A549 (cell line): Measurements from ENCODE around the gene TMTC2. TPM values are rescaled to one million over a fixed set of nuclear protein-coding genes. Genes with fewer than 3 reads are reported as not detected.

Experiments
- ATAC-seq, 2 experiments: fragments of 200-7000 bp in 1 of 2; fragments of >200 bp in 1 of 2; cut with Nextera tagmentation in 1 of 2; cut with Tn5 transposase in 1 of 2; 3 replicates each; pipeline versions ENCODE4 v1.8.0 to v1.9.1; 2018 to 2020; ENCODE audit warnings: mild to moderate bottlenecking in 1 of 2, moderate library complexity in 1 of 2
- CTCF ChIA-PET: fragments of 300-600 bp; sonication (Branson Sonifier 250); formaldehyde crosslinking; extraction: SDS; loops from one replicate; lab custom pipeline; 2021; ENCODE audit warnings: antibody characterized with exemption, inconsistent platforms; lab: Yijun Ruan, JAX
- POLR2A ChIA-PET: fragments of 350-600 bp; formaldehyde crosslinking; extraction: SDS; loops from one replicate; lab custom pipeline; 2021; ENCODE audit warnings: antibody characterized with exemption, inconsistent platforms; lab: Yijun Ruan, JAX
- DNase-seq, 2 experiments: peaks; one replicate each; pipeline versions ENCODE4 v3.0.0 to v3.0.0-alpha.2; 2011 to 2016; ENCODE audit warnings: low read depth in 1 of 2, low spot score in 1 of 2
- FAIRE-seq: peaks from 2 replicates; lab custom pipeline; 2011; peaks lifted over from hg19 to GRCh38; lab: Jason Lieb, UNC
- H3K27ac ChIP-seq, 2 experiments: fragments of >200 bp; sonication (Bioruptor Twin); formaldehyde crosslinking; 3 replicates each; pipeline ENCODE4 v1.5.1; 2016 to 2017
- H3K4me1 ChIP-seq: fragments of >200 bp; sonication (Bioruptor Twin); formaldehyde crosslinking; 3 replicates; pipeline ENCODE4 v1.6.1; 2016
- H3K4me2 ChIP-seq: fragments of >200 bp; sonication (Bioruptor Twin); formaldehyde crosslinking; 3 replicates; pipeline ENCODE4 v1.6.1; 2016
- H3K4me3 ChIP-seq: fragments of >200 bp; sonication (Bioruptor Twin); formaldehyde crosslinking; 3 replicates; pipeline ENCODE4 v1.5.1; 2016
- H3K9me3 ChIP-seq: fragments of >200 bp; sonication (Bioruptor Twin); formaldehyde crosslinking; 3 replicates; pipeline ENCODE4 v1.6.1; 2016
- CHD2 ChIP-seq: fragments of 150-350 bp; IDR thresholded peaks from 2 replicates; pipeline ENCODE4 v1.6.1; 2014; ENCODE audit warnings: low read length; ENCODE audit not compliant: partially characterized antibody
- EHF ChIP-seq: fragments of 250-450 bp; sonication (Bioruptor Pico); IDR thresholded peaks from 2 replicates; pipeline ENCODE4 v1.5.0; 2020; ENCODE audit warnings: mild to moderate bottlenecking
- ESRRA ChIP-seq: fragments of 150-350 bp; IDR thresholded peaks from 2 replicates; pipeline ENCODE4 v1.6.1; 2014; ENCODE audit warnings: mild to moderate bottlenecking, low read length, borderline replicate concordance
- FOXS1 ChIP-seq: fragments of 250-450 bp; sonication (Bioruptor Pico); IDR thresholded peaks from 2 replicates; pipeline ENCODE4 v1.5.0; 2020; ENCODE audit warnings: mild to moderate bottlenecking, moderate library complexity
- HES2 ChIP-seq: fragments of >200 bp; sonication (Bioruptor Twin); formaldehyde crosslinking; IDR thresholded peaks from 2 replicates; pipeline ENCODE4 v1.6.1; 2016
- HEYL ChIP-seq: fragments of 250-450 bp; sonication (Bioruptor Pico); IDR thresholded peaks from 2 replicates; pipeline ENCODE4 v1.8.0; 2021; ENCODE audit warnings: mild to moderate bottlenecking, moderate library complexity
- HOXB13 ChIP-seq: fragments of 250-450 bp; sonication (Bioruptor Pico); IDR thresholded peaks from 2 replicates; pipeline ENCODE4 v1.5.0; 2020; ENCODE audit warnings: low read depth, mild to moderate bottlenecking, moderate library complexity
- JUN ChIP-seq, 2 experiments: fragments of >200 bp; sonication (Bioruptor Twin); formaldehyde crosslinking; IDR thresholded peaks; 2 replicates in 1 of 2; 3 replicates in 1 of 2; pipeline ENCODE4 v1.6.1; 2016 to 2017
- JUNB ChIP-seq: fragments of >200 bp; sonication (Bioruptor Twin); formaldehyde crosslinking; IDR thresholded peaks from 2 replicates; pipeline ENCODE4 v1.6.1; 2016
- KDM1A ChIP-seq: fragments of 200-600 bp; sonication (generic); IDR thresholded peaks from 2 replicates; pipeline ENCODE4 v1.6.1; 2016; ENCODE audit warnings: low read depth, mild to moderate bottlenecking
- MAX ChIP-seq: IDR thresholded peaks from 2 replicates; pipeline ENCODE4 v1.6.1; 2012
- MYC ChIP-seq: IDR thresholded peaks from 2 replicates; pipeline ENCODE4 v1.6.1; 2012; ENCODE audit warnings: mild to moderate bottlenecking, inconsistent platforms, low read length, improper control_type of control experiment, borderline replicate concordance
- NFE2L2 ChIP-seq: fragments of 150-350 bp; conservative IDR thresholded peaks from 2 replicates; pipeline ENCODE4 v1.6.1; 2014; ENCODE audit warnings: low read length
- NPAS2 ChIP-seq: fragments of 250-450 bp; sonication (Bioruptor Pico); IDR thresholded peaks from 2 replicates; pipeline ENCODE4 v1.8.0; 2022; ENCODE audit warnings: mild to moderate bottlenecking, moderate library complexity, borderline replicate concordance
- NR3C1 ChIP-seq: fragments of >200 bp; sonication (Bioruptor Twin); formaldehyde crosslinking; IDR thresholded peaks from 3 replicates; pipeline ENCODE4 v1.6.1; 2017
- POLR2AphosphoS2 ChIP-seq: conservative IDR thresholded peaks from 2 replicates; pipeline ENCODE4 v1.6.1; 2012; ENCODE audit warnings: low read length, improper control_type of control experiment, inconsistent platforms
- RARB ChIP-seq: fragments of 250-450 bp; sonication (Bioruptor Pico); IDR thresholded peaks from 2 replicates; pipeline ENCODE4 v1.8.0; 2021; ENCODE audit warnings: mild to moderate bottlenecking, moderate library complexity
- RCOR1 ChIP-seq: fragments of 150-350 bp; IDR thresholded peaks from 2 replicates; pipeline ENCODE4 v1.6.1; 2014; ENCODE audit warnings: antibody characterized with exemption, low read length, low read depth
- RFX5 ChIP-seq: fragments of 450-650 bp; IDR thresholded peaks from 2 replicates; pipeline ENCODE4 v1.7.1; 2014; ENCODE audit warnings: antibody characterized with exemption, mild to moderate bottlenecking, moderate library complexity
- USF2 ChIP-seq: fragments of 450-650 bp; IDR thresholded peaks from 2 replicates; pipeline ENCODE4 v1.6.1; 2014; ENCODE audit warnings: antibody characterized with exemption
- ZC3H11A ChIP-seq: fragments of 450-650 bp; IDR thresholded peaks from 2 replicates; pipeline ENCODE4 v1.6.1; 2014; ENCODE audit warnings: antibody characterized with exemption, mild to moderate bottlenecking
- ZFP36 ChIP-seq: fragments of 450-650 bp; IDR thresholded peaks from 2 replicates; pipeline ENCODE4 v1.6.1; 2014; ENCODE audit warnings: borderline replicate concordance; ENCODE audit not compliant: partially characterized antibody
- WGBS: methylation state at CpG from one replicate; pipeline ENCODE4 v1.1.6; 2017; ENCODE audit errors: missing lambda C conversion rate; 5-methylcytosine and 5-hydroxymethylcytosine counted together
- polyA plus RNA-seq, 4 experiments: library from polyadenylated mRNA; depleted of rRNA in 3 of 4; stranded (reverse); fragments of >200 nt; fragmentation: RNase III in 1 of 4; extraction: RNeasy Plus Mini Kit Qiagen cat#74134 plus additional on column Dnase treatment in 1 of 4; gene quantifications; 2 replicates in 3 of 4; 3 replicates in 1 of 4; pipeline ENCODE4 v1.2.3, GENCODE V29; 2011 to 2017
- TF ChIP-seq, protein P1 (sequence below): IDR thresholded peaks from 2 replicates; pipeline ENCODE4 v1.6.1; 2012
- TF ChIP-seq, protein P2 (sequence below): fragments of 250-450 bp; sonication (Bioruptor Pico); IDR thresholded peaks from 2 replicates; pipeline ENCODE4 v1.5.0; 2020; ENCODE audit warnings: low read depth, mild to moderate bottlenecking, moderate library complexity

TMTC2 gene
- polyA plus RNA-seq, 2 of the 4 experiments (the other 2 are of a cell fraction), result 1.8 to 5.3 TPM

DNA sequence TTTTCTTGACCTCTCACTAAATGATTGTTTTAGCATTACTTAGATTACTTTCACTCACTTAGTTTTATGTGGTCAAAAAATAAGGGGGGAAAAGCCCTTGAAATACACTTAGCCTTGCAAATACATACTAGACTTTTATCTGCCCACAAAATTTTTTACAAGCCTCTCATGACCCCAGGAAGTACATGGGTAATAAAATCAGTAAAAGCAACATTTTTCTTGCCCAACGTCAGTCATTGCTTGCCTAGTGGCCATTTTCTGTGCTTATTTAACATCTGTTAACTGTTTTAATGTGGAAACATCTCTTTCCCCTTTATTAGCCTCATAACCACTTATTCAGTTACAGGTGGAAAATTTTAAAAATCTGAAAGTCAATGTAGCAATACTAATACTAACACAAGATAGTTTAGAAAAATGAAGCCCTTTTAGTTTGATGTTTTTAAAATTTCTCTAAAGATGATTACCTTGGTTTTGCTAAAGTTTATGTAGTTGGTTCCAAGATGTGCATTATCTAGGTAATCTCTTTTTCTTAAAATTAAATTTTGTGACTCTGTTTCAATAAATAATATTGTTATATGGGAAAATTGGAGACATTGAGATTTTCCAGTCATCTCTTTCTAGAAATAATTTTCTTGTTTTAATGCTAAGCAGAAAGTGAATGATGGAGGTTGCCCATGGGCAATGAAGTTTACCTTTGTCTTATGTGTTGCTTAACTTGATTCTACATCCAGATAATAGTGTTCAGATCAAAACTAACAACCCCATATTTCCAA is 175.5 kb downstream of the TMTC2 start (continued):
- TF ChIP-seq, protein P1, sequence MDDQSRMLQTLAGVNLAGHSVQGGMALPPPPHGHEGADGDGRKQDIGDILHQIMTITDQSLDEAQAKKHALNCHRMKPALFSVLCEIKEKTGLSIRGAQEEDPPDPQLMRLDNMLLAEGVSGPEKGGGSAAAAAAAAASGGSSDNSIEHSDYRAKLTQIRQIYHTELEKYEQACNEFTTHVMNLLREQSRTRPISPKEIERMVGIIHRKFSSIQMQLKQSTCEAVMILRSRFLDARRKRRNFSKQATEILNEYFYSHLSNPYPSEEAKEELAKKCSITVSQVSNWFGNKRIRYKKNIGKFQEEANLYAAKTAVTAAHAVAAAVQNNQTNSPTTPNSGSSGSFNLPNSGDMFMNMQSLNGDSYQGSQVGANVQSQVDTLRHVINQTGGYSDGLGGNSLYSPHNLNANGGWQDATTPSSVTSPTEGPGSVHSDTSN, result no peak
- no peak for TF ChIP-seq ESRRA
- no peak for TF ChIP-seq MYC
- no peak for TF ChIP-seq ZC3H11A

- Histone ChIP-seq H3K9me3 (no peaks in the 10 kb centered on the region), H3K4me2 (no peak overlapping the region), H3K4me3 (no peak overlapping the region), H3K27ac (no peak overlapping the region), H3K4me1 (peaks cover under 1% of the 10 kb centered on the region; the same call in 1 of the 3 replicates)
- ChIA-PET POLR2A (no interaction called here), CTCF (no interaction called here)
- TF ChIP-seq NPAS2 (CRISPR knock-in tag) (no peak), RFX5 (no peak), JUNB (no peak), MAX (no peak), RARB (CRISPR knock-in tag) (no peak)
- TF ChIP-seq, protein P2, sequence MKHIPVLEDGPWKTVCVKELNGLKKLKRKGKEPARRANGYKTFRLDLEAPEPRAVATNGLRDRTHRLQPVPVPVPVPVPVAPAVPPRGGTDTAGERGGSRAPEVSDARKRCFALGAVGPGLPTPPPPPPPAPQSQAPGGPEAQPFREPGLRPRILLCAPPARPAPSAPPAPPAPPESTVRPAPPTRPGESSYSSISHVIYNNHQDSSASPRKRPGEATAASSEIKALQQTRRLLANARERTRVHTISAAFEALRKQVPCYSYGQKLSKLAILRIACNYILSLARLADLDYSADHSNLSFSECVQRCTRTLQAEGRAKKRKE (CRISPR knock-in tag), result no peak
- DNase-seq (no peak), ATAC-seq (no peak), FAIRE-seq (no peak)
- 66% methylated on average over 6 of the region's 6 CpGs for WGBS
Observed at GRCh38 chr12:82862876-82863649, 176.4 kb downstream of the TMTC2 start.

DNA sequence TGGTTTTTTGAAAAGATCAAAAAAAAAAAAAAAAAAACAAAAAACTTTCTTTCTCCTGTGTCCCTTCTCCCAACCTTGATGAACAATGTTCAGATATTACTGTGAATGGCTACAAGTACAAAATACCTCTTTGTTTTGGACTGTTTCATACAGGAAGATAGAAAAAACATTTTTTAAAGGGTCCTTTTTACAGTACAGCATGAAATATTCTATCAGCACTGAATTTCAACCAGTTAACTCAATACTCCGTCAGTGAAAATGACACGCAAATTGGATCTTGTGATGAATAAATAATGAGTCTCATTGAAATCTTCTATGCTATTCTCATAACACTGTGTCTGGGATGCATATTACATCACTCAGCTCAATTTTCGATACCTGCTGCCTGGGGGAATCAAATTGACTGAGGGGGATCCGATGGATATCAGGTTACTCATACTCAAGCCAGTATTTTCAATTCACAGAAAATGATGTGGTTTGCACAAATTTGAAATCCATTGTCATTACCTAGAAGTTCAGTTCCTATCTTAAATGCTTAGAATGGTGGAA is 179.6 kb downstream of the TMTC2 start:
- FAIRE-seq (no peak), ATAC-seq (no peak), DNase-seq (no peak)
- WGBS, result 81% methylated on average over 4 of the region's 4 CpGs
- Histone ChIP-seq H3K27ac (no peak overlapping the region), H3K4me3 (no peak overlapping the region), H3K9me3 (no peaks in the 10 kb centered on the region), H3K4me2 (no peak overlapping the region), H3K4me1 (no peaks in the 10 kb centered on the region)
- TF ChIP-seq CHD2, result no peak
- TF ChIP-seq JUN (IDR thresholded peaks at IDR 0.05), result no peak
- TF ChIP-seq NPAS2 (CRISPR knock-in tag), result no peak
- no peak for TF ChIP-seq KDM1A
- TF ChIP-seq NR3C1, result no peak
- no peak for TF ChIP-seq HES2
- no peak for TF ChIP-seq HOXB13
- TF ChIP-seq RCOR1, result no peak
- no peak for TF ChIP-seq ZFP36
- no peak for TF ChIP-seq EHF (CRISPR knock-in tag)
- TF ChIP-seq POLR2AphosphoS2, result no peak
- no peak for TF ChIP-seq USF2
- TF ChIP-seq HEYL (CRISPR knock-in tag), result no peak
- TF ChIP-seq NFE2L2, result no peak
- no peak for TF ChIP-seq FOXS1
- TF ChIP-seq, protein P1, result no peak
- ChIA-PET POLR2A (no interaction called here), CTCF (no interaction called here)
